IMR-90 (cell line): ENCODE data around the gene CMTM5. TPM values are rescaled to one million over a fixed set of nuclear protein-coding genes. Genes with fewer than 3 reads are reported as not detected.

ENCODE experiments used
- ATAC-seq: fragments of 200-7000 bp; cut with Tn5 transposase; 2 replicates; pipeline ENCODE4 v1.9.1; 2020; ENCODE audit warnings: low read depth, mild to moderate bottlenecking, moderate library complexity
- BruUV-seq: library from RNA; stranded (reverse); fragments of 400-500 nt; replicated peaks from 2 replicates; lab custom pipeline; 2021; lab: Mats Ljungman, UMichigan
- CTCF ChIA-PET: fragments of 300-600 bp; formaldehyde crosslinking; extraction: SDS; loops from one replicate; lab custom pipeline; 2021; ENCODE audit warnings: antibody characterized with exemption; lab: Yijun Ruan, JAX
- POLR2A ChIA-PET: fragments of 300-600 bp; sonication (Branson Sonifier 250); formaldehyde crosslinking; loops from one replicate; lab custom pipeline; 2022; ENCODE audit warnings: antibody characterized with exemption; ENCODE audit not compliant: unreplicated experiment; lab: Charles Lee
- DNase-seq: peaks from one replicate; pipeline ENCODE4 v3.0.0; 2013
- H2AFZ ChIP-seq: replicated peaks from 2 replicates; pipeline ENCODE3; 2013; ENCODE audit warnings: low read length, mild to moderate bottlenecking; ENCODE audit not compliant: poor library complexity
- H2AK5ac ChIP-seq: 2 replicates; pipeline ENCODE4 v1.6.1; 2013; ENCODE audit warnings: low read depth, low read length, inconsistent platforms
- H2AK9ac ChIP-seq: replicated peaks from 2 replicates; pipeline ENCODE3; 2013; ENCODE audit warnings: mild to moderate bottlenecking, low read depth, low read length, moderate library complexity; ENCODE audit not compliant: poor library complexity
- H2BK120ac ChIP-seq: 2 replicates; pipeline ENCODE4 v1.6.1; 2013; ENCODE audit warnings: low read depth, low read length, inconsistent platforms
- H2BK15ac ChIP-seq: 3 replicates; pipeline ENCODE4 v1.6.1; 2013; ENCODE audit warnings: low read depth, low read length, inconsistent platforms
- H2BK20ac ChIP-seq: 2 replicates; pipeline ENCODE4 v1.6.1; 2013; ENCODE audit warnings: low read depth, mild to moderate bottlenecking, inconsistent platforms, low read length, moderate library complexity
- H2BK5ac ChIP-seq: 2 replicates; pipeline ENCODE4 v1.6.1; 2013; ENCODE audit warnings: mild to moderate bottlenecking, low read depth, low read length, inconsistent platforms; ENCODE audit not compliant: poor library complexity, severe bottlenecking
- H3K14ac ChIP-seq: replicated peaks from 2 replicates; pipeline ENCODE4 v1.6.1; 2013; ENCODE audit warnings: low read depth, low read length, inconsistent platforms
- H3K18ac ChIP-seq: 2 replicates; pipeline ENCODE4 v1.6.1; 2013; ENCODE audit warnings: low read depth, low read length, control low read depth
- H3K23ac ChIP-seq: 2 replicates; pipeline ENCODE4 v1.6.1; 2013; ENCODE audit warnings: low read depth, low read length, inconsistent platforms
- H3K27ac ChIP-seq: 2 replicates; pipeline ENCODE4 v1.5.1; 2013; ENCODE audit warnings: mild to moderate bottlenecking, control low read depth, low read length; ENCODE audit not compliant: insufficient read depth
- H3K27me3 ChIP-seq: 2 replicates; pipeline ENCODE4 v1.6.1; 2013; ENCODE audit warnings: low read length; ENCODE audit not compliant: control insufficient read depth, insufficient read depth
- H3K36me3 ChIP-seq: 2 replicates; pipeline ENCODE4 v1.6.1; 2013; ENCODE audit warnings: low read length, mixed read lengths; ENCODE audit not compliant: control insufficient read depth, insufficient read depth
- H3K4ac ChIP-seq: 2 replicates; pipeline ENCODE4 v1.6.1; 2013; ENCODE audit warnings: low read depth, low read length, inconsistent platforms
- H3K4me1 ChIP-seq: 2 replicates; pipeline ENCODE4 v1.6.1; 2013; ENCODE audit warnings: low read length, mixed read lengths; ENCODE audit not compliant: control insufficient read depth, insufficient read depth
- H3K4me2 ChIP-seq: 2 replicates; pipeline ENCODE4 v1.6.1; 2013; ENCODE audit warnings: low read depth, mild to moderate bottlenecking, control low read depth, low read length, moderate library complexity
- H3K4me3 ChIP-seq: 2 replicates; pipeline ENCODE4 v1.5.1; 2013; ENCODE audit warnings: low read depth, mild to moderate bottlenecking, control low read depth, low read length, moderate library complexity; ENCODE audit not compliant: insufficient read depth
- H3K56ac ChIP-seq: 2 replicates; pipeline ENCODE4 v1.6.1; 2013; ENCODE audit warnings: low read length, inconsistent platforms; ENCODE audit not compliant: insufficient read depth; ENCODE audit errors: extremely low read depth
- H3K79me1 ChIP-seq, 2 experiments: 2 replicates each; pipeline ENCODE4 v1.6.1; 2013; ENCODE audit warnings: low read length in 2 of 2, inconsistent platforms in 1 of 2, low read depth in 1 of 2
- H3K9ac ChIP-seq: 2 replicates; pipeline ENCODE4 v1.6.1; 2013; ENCODE audit warnings: low read depth, low read length, control low read depth
- H3K9me1 ChIP-seq: 2 replicates; pipeline ENCODE4 v1.6.1; 2013; ENCODE audit warnings: low read length, inconsistent platforms; ENCODE audit not compliant: insufficient read depth
- H3K9me3 ChIP-seq: 2 replicates; pipeline ENCODE4 v1.6.1; 2013; ENCODE audit warnings: low read length; ENCODE audit not compliant: control insufficient read depth, insufficient read depth
- H4K20me1 ChIP-seq: 2 replicates; pipeline ENCODE4 v1.6.1; 2013; ENCODE audit warnings: low read length, inconsistent platforms; ENCODE audit not compliant: insufficient read depth
- H4K5ac ChIP-seq: 2 replicates; pipeline ENCODE4 v1.6.1; 2013; ENCODE audit warnings: mild to moderate bottlenecking, low read depth, low read length, control low read depth
- H4K8ac ChIP-seq, 2 experiments: 2 replicates each; pipeline ENCODE4 v1.6.1; 2013; ENCODE audit warnings: low read depth in 2 of 2, low read length in 2 of 2, control low read depth in 1 of 2, inconsistent platforms in 1 of 2
- H4K91ac ChIP-seq: 2 replicates; pipeline ENCODE4 v1.6.1; 2013; ENCODE audit warnings: low read depth, low read length, inconsistent platforms; ENCODE audit not compliant: insufficient read depth
- BHLHE40 ChIP-seq: fragments of 150-350 bp; IDR thresholded peaks from 2 replicates; pipeline ENCODE4 v1.6.1; 2016; ENCODE audit warnings: mild to moderate bottlenecking, low read depth, low read length
- CEBPB ChIP-seq: IDR thresholded peaks from 2 replicates; pipeline ENCODE4 v1.6.1; 2012; ENCODE audit warnings: low read depth, low read length, improper control_type of control experiment
- FOS ChIP-seq: fragments of 150-350 bp; IDR thresholded peaks from 2 replicates; pipeline ENCODE4 v1.6.1; 2016; ENCODE audit warnings: low read depth, low read length
- NFE2L2 ChIP-seq: fragments of 150-350 bp; IDR thresholded peaks from 2 replicates; pipeline ENCODE4 v1.6.1; 2016; ENCODE audit warnings: low read depth, mild to moderate bottlenecking, low read length
- POLR2A ChIP-seq: IDR thresholded peaks from 2 replicates; pipeline ENCODE4 v1.6.1; 2012; ENCODE audit warnings: mild to moderate bottlenecking, low read depth, low read length
- RCOR1 ChIP-seq: IDR thresholded peaks from 2 replicates; pipeline ENCODE4 v1.6.1; 2012; ENCODE audit warnings: mild to moderate bottlenecking, low read length, improper control_type of control experiment; ENCODE audit not compliant: insufficient replicate concordance
- RFX5 ChIP-seq: IDR thresholded peaks from 2 replicates; pipeline ENCODE4 v1.8.0; 2012; ENCODE audit warnings: low read depth, mild to moderate bottlenecking, low read length, moderate library complexity
- WGBS, 2 experiments: methylation state at CpG; one replicate each; pipeline versions ENCODE4 v1.1.5 to v1.1.7; 2013; ENCODE audit warnings: missing lambda C conversion rate in 2 of 2; ENCODE audit not compliant: insufficient read length in 1 of 2; ENCODE audit errors: extremely low coverage in 2 of 2; 5-methylcytosine and 5-hydroxymethylcytosine counted together
- dilution Hi-C: fragments of 300-500 bp; cut with HindIII; formaldehyde crosslinking; loops from one replicate; pipeline ENCODE4 v1.14.3; 2018; ENCODE audit warnings: low sequenced_read_pairs; ENCODE audit not compliant: unreplicated experiment
- in situ Hi-C: fragments of 300-500 bp; cut with MboI; formaldehyde crosslinking; loops from 3 replicates; pipeline ENCODE4 v1.14.3; 2019; ENCODE audit warnings: low sequenced_read_pairs, inconsistent platforms, mixed read lengths
- intact Hi-C: fragments of 100-400 bp; cut with micrococcal nuclease; formaldehyde crosslinking; loops from 2 replicates; pipeline ENCODE4 v1.10.0; 2022
- polyA plus RNA-seq, 3 experiments: library from polyadenylated mRNA; depleted of rRNA; stranded (reverse); fragments of >200 nt; gene quantifications; 2 replicates each; pipeline ENCODE4 v1.2.3, GENCODE V29; 2012; ENCODE audit warnings: low replicate concordance in 1 of 3
- total RNA-seq: library from RNA; depleted of rRNA; stranded (reverse); fragments of >200 nt; gene quantifications from 2 replicates; pipeline ENCODE4 v1.2.3, GENCODE V29; 2012

Gene CMTM5
- total and polyA plus RNA-seq, 2 of the 4 experiments (the other 2 are of a cell fraction) = 0.07 TPM; not detected in 1

- Histone ChIP-seq H2BK15ac (no peak overlapping the region), H3K14ac (no peak overlapping the region), H3K9ac (no peak overlapping the region), H4K5ac (no peak overlapping the region), H2AK5ac (no peak overlapping the region), H3K4ac (no peak overlapping the region), H2BK20ac (no peak overlapping the region), H4K8ac (no peak overlapping the region), H3K36me3 (peaks cover 36% of the 10 kb centered on the region), H3K9me1 (peaks cover 6% of the 10 kb centered on the region; the same call in 1 of the 2 replicates), H2BK5ac (no peak overlapping the region), H3K23ac (no peak overlapping the region), H4K91ac (no peak overlapping the region), H4K20me1 (peaks cover 6% of the 10 kb centered on the region; the same call in 1 of the 2 replicates), H3K56ac (no peak overlapping the region), H3K79me1 (peaks cover 4 to 15% of the 10 kb centered on the region in 2 experiments; a peak in 2 of 4 replicates), H3K4me1 (peaks cover 4% of the 10 kb centered on the region), H3K4me2 (no peak overlapping the region), H2AK9ac (no peak overlapping the region), H3K4me3 (no peak overlapping the region), H3K9me3 (no peaks in the 10 kb centered on the region), H3K18ac (no peak overlapping the region), H2AFZ (no peak overlapping the region), H3K27ac (no peak overlapping the region), H3K27me3 (no peaks in the 10 kb centered on the region), H2BK120ac (no peak overlapping the region)
- no peak for TF ChIP-seq FOS
- no peak for TF ChIP-seq NFE2L2
- no peak for TF ChIP-seq POLR2A
- no peak for TF ChIP-seq RCOR1
- no peak for TF ChIP-seq BHLHE40
- no peak for TF ChIP-seq RFX5
- TF ChIP-seq CEBPB = no peak
- POLR2A ChIA-PET = no interaction called here
- ATAC-seq (no peak), DNase-seq (no peak)
- WGBS, 2 experiments = 96% methylated on average over 4 of the region's 4 CpGs; no CpG with 5 or more reads in 1 of the 2 experiments
- no TSS peak for BruUV-seq
- CTCF ChIA-PET = no interaction called here
- in situ Hi-C loops (no loop called here), intact Hi-C loops (no loop called here), dilution Hi-C loops (no loop called here)
Measured at GRCh38 chr14:23356662-23357061, 20.2 kb upstream of the CMTM5 start.
